Mononuclear cell (primary cell): ENCODE data around the gene DYNLT4. TPM values are rescaled to one million over a fixed set of nuclear protein-coding genes. Genes with fewer than 3 reads are reported as not detected.
"Not testable (repeated sequence)": the region's sequence is repeated elsewhere in the genome, so short reads cannot be mapped to it uniquely, and the experiment has no call there.

Experiments used
- H3K27me3 ChIP-seq: 2 replicates; pipeline ENCODE4 v1.6.0; 2011; ENCODE audit warnings: low read length, control low read depth; ENCODE audit not compliant: insufficient read depth
- H3K4me1 ChIP-seq: 2 replicates; pipeline ENCODE4 v1.5.1; 2011; ENCODE audit warnings: mild to moderate bottlenecking, low read length, control low read depth; ENCODE audit not compliant: insufficient read depth
- H3K4me3 ChIP-seq: 2 replicates; pipeline ENCODE4 v1.5.1; 2011; ENCODE audit warnings: mild to moderate bottlenecking, low read length, moderate library complexity
- H3K9me3 ChIP-seq: 2 replicates; pipeline ENCODE4 v1.5.1; 2011; ENCODE audit warnings: low read depth, mild to moderate bottlenecking, control low read depth, low read length
- total RNA-seq: library from RNA; depleted of rRNA; stranded (reverse); fragments of >200 nt; gene quantifications from one replicate; pipeline ENCODE4 v1.2.3, GENCODE V29; 2012

The DYNLT4 gene
- total RNA-seq, 1 donor = 4.6 TPM

- H3K27me3 ChIP-seq = no peaks in the 10 kb centered on the region
- no peaks in the 10 kb centered on the region for H3K9me3 ChIP-seq
- H3K4me1 ChIP-seq = peaks cover 31% of the 10 kb centered on the region
- H3K4me3 ChIP-seq = no peak overlapping the region
Observed at GRCh38 chr1:44834328-44834727, 27.2 kb upstream of the DYNLT4 start.

DNA sequence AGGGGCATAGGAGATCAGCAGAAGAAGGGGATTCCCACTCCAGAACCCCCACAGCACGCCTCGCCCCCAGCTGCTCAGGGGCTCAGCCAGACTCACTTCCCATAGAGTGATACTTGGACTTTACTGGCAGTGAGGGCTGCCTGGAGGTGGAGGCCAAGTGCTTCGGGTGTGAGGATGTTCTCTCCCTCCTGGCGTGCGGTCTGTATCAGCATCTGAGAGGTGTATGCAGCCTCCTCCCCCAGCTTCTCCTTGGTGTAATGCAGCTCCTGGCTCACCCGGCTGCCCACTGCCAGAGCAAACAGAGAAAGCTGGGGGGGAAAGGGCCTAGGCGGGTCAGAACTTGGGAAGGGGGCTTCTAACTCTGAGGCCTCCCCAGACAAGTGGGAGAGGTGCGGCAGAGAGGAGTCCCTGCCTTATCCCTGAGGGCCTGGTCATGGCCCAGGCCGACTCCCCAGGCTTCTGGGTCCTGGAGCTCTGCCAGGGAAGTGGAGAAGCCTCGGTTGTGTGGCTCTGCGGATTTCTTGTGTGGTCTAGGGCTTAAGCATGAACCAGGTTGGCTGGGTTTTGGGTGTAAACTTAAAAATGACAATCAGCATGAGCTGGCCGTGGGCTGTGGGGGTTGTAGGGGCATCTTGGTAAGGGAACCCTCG lies 25.0 kb upstream of the DYNLT4 start:
- Histone ChIP-seq H3K4me1 (peaks cover 31% of the 10 kb centered on the region), H3K4me3 (no peak overlapping the region), H3K27me3 (no peaks in the 10 kb centered on the region), H3K9me3 (no peaks in the 10 kb centered on the region)

GRCh38 chr1:44831516-44831915 lies 24.4 kb upstream of the DYNLT4 start:
- H3K9me3 ChIP-seq = no peaks in the 10 kb centered on the region
- no peaks in the 10 kb centered on the region for H3K27me3 ChIP-seq
- H3K4me3 ChIP-seq = no peak overlapping the region
- H3K4me1 ChIP-seq = peaks cover 38% of the 10 kb centered on the region

DNA sequence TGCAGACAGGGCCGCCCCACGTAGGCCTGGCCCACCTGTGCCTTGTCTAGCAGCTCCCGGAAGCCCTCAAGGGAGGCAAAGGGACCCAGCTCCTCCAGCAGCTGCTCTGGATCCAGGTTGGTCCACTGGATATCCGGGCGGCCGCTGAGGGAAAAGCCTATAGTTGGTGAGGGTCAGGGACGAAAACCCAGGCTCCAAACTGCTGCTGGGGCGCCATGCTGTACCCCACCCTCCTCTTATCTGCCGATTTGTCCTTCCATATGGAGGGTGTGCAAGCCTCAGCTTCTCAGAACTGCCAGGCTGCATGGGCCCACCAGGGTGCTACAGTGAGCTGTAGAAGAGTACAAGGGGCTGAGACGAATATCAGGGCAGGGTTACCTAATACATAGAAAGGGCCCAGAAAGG lies 23.8 kb upstream of the DYNLT4 start:
- H3K4me1 ChIP-seq = peaks cover 41% of the 10 kb centered on the region
- H3K27me3 ChIP-seq = no peaks in the 10 kb centered on the region
- H3K9me3 ChIP-seq = no peaks in the 10 kb centered on the region
- no peak overlapping the region for H3K4me3 ChIP-seq

DNA sequence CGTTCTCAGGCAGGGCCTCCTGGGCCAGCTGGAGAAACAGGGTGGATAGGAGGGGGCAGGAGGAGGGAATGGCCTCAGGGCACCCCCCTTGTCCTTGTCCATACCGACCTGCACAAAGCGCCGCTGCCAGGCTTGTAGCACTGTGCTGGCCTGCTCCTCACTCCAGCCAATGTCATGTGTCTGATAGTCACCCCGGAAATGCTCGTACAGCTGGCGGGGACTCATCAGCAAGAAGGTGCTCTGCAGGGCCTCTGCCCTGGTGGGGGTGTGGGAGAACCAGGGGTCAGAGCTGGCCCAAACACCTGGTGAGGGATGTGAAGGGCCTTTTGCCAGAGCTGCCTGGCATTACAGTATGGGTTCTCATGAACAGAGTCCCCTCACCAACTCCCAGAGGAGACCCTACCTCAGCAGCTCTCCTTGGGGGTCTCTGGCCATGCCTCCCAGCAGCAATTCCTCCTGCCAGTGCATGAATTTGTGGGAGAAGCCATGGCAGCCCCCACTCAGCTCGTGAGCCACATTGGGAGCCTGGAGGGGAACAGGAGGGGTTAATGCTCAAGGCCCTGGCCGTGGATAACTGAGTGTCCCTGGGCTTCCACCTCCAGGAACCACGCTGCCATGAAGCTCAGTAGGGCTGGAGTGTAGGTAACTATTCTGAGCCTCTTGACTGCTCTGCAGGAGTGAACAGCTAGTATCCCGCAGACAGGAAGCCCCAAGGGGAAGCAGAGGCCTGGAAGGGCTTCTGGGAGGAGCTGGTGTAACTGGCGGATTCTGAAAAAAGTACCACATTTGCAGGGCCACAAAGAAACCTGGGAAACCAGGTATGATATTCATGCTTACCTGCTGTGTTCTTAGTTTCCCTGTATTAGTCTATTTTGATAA lies 22.6 kb upstream of the DYNLT4 start:
- no peaks in the 10 kb centered on the region for H3K27me3 ChIP-seq
- peaks cover 39% of the 10 kb centered on the region for H3K4me1 ChIP-seq
- H3K9me3 ChIP-seq = no peaks in the 10 kb centered on the region
- no peak overlapping the region for H3K4me3 ChIP-seq

DNA sequence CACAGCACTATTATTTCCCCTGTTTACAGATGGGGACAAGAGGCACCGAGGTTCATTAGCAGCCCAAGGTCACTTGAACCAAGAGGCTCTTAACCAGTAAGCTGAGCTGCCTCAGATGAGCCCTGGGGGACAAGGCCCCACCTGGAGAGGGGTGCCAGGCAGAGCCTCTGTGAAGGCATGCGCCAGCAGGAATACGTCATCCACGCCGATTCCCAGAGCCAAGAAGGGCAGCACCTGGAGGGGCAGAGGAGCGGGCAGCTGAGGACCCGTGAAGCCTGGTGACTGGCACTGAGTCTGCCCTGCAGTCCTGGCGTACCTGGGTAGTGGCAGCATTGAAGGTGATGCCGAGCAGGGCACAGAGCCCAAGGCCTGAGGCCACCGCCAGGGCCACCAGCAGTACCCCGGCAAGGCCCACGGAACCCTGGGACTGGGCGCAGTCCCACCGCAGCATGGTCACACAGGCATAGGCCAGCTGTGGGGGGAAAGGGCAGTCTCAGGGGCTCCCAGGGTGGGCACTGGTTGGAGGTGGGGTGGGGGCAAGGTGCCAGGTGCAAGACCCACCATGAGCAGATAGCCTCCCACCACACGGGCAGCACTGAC lies 21.8 kb upstream of the DYNLT4 start:
- no peaks in the 10 kb centered on the region for H3K27me3 ChIP-seq
- H3K4me1 ChIP-seq = peaks cover 31% of the 10 kb centered on the region
- H3K4me3 ChIP-seq = no peak overlapping the region
- no peaks in the 10 kb centered on the region for H3K9me3 ChIP-seq

DNA sequence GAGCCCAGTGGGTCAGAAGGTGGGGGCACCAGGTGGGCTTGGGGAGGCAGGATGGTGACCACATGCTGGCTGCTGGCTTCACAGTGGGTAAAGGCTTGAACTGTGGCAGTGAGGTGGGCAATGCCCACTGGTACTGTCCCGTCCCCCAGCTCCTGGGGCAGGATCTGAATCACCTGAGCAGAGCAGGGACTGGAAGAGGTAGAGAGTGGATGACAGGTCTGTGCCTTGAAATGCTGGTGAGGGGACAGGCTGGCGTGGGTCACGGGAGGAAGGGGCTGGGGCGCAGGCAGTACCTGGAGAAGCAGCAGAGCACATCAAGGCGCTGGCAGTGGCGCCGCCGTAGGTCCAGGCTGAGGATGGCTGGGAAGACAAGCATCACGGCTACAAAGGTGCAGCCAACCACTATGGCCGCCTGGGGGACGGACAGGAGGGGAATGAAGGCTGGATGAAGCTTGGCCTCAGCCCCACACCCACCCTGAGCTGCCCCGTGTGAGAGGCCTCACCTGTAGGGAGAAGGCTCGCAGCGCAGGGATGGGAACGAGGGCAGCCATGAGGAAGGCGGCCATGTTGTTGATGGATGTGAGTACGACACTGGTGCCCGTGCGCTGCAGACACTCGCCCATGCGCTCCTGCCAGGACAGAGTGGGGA lies 21.0 kb upstream of the DYNLT4 start:
- Histone ChIP-seq H3K4me1 (peaks cover 23% of the 10 kb centered on the region), H3K9me3 (no peaks in the 10 kb centered on the region), H3K27me3 (no peaks in the 10 kb centered on the region), H3K4me3 (no peak overlapping the region)

- no peak overlapping the region for H3K4me3 ChIP-seq
- H3K4me1 ChIP-seq = peaks cover 23% of the 10 kb centered on the region
- no peaks in the 10 kb centered on the region for H3K27me3 ChIP-seq
- H3K9me3 ChIP-seq = no peaks in the 10 kb centered on the region
Observed at GRCh38 chr1:44827197-44828002, 20.2 kb upstream of the DYNLT4 start.

GRCh38 chr1:44826375-44827196 lies 19.4 kb upstream of the DYNLT4 start:
- no peaks in the 10 kb centered on the region for H3K27me3 ChIP-seq
- H3K4me1 ChIP-seq = peaks cover 23% of the 10 kb centered on the region
- no peaks in the 10 kb centered on the region for H3K9me3 ChIP-seq
- H3K4me3 ChIP-seq = no peak overlapping the region

DNA sequence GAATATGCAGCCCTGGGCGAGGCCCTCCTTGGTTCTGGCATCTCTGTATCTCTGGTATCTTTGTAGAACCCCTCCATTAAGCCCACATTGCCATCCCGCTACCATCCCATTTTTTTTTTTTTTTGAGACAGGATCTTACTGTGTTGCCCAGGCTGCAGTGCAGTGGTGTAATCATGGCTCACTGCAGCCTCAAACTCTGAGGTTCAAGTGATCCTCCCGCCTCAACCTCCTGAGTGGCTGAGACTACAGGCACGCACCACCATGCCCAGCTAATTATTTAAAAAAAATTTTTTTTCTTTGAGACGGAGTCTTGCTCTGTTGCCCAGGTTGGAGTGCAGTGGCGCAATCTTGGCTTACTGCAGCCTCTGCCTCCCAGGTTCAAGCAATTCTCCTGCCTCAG lies 17.2 kb upstream of the DYNLT4 start:
- H3K4me1 ChIP-seq = peaks cover 26% of the 10 kb centered on the region
- H3K27me3 ChIP-seq, H3K9me3 ChIP-seq, H3K4me3 ChIP-seq: not testable (repeated sequence)

DNA sequence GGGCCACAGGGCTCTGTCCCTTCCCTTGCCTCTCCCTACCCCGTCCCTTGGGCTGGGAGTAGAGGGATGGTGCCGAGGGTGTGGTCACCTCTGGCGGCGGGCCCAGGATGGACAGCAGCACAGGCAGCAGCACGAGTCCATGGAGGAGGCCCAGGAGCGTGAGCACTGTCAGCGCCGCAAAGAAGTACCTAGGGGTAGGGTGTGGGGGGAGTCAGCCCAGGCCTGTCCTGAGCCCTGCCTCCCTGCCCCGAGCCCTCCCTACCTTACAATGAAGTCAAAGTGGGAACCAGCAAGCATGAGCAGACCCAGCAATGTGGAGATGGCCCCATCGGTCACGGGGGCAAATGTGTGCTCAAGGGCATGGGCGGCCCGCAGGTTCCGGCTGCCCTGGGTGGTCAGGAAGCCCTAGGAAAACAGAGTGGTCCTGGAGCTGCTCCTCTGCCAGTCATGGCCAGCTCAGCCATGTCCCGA lies 15.9 kb upstream of the DYNLT4 start:
- peaks cover 38% of the 10 kb centered on the region for H3K4me1 ChIP-seq
- no peak overlapping the region for H3K4me3 ChIP-seq
- no peaks in the 10 kb centered on the region for H3K27me3 ChIP-seq
- H3K9me3 ChIP-seq = no peaks in the 10 kb centered on the region

GRCh38 chr1:44822131-44822701 lies 15.1 kb upstream of the DYNLT4 start:
- Histone ChIP-seq H3K4me3 (no peak overlapping the region), H3K27me3 (no peaks in the 10 kb centered on the region), H3K4me1 (peaks cover 38% of the 10 kb centered on the region), H3K9me3 (no peaks in the 10 kb centered on the region)

DNA sequence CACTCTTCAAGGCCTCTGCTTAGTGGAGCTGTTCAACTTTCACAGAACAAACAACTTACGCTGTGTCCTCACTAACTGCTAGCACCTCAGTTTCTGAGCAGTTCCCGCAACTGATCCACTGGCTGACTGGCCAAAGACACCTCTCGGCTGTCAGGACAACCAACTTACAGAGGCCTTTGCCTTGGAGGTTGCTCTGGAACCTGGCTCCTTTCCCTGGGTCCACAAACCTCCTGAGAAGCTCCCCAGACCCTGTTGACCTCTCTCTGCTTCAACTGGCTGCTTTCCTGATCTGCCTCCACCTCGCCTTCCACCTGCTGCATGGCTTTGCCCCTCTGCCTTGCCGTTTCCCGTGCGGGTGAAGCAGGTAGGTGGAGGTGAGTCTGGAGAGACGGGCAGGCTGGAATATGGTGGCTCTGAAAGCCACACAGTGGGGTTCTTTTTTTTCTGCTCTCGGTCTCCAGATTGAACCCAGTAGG lies 14.1 kb upstream of the DYNLT4 start:
- Histone ChIP-seq H3K4me3 (no peak overlapping the region), H3K9me3 (no peaks in the 10 kb centered on the region), H3K27me3 (no peaks in the 10 kb centered on the region)

More for the DNA sequence above, 14.1 kb upstream of the DYNLT4 start:
- H3K4me1 ChIP-seq = peaks cover 29% of the 10 kb centered on the region
